Skeletal muscle satellite cell (primary cell): ENCODE results near the gene KLHL13.
"Not testable (repeated sequence)": the region's sequence is repeated elsewhere in the genome, so short reads cannot be mapped to it uniquely, and the experiment has no call there.

Experiments used
- H3K27me3 ChIP-seq: 2 replicates; pipeline ENCODE4 v1.7.0; 2013; ENCODE audit warnings: low read length; ENCODE audit not compliant: control insufficient read depth, insufficient read depth
- H3K36me3 ChIP-seq: 2 replicates; pipeline ENCODE4 v1.7.0; 2013; ENCODE audit warnings: mild to moderate bottlenecking, control low read depth, low read length; ENCODE audit not compliant: insufficient read depth
- H3K4me1 ChIP-seq: 2 replicates; pipeline ENCODE4 v1.7.0; 2013; ENCODE audit warnings: low read length; ENCODE audit not compliant: control insufficient read depth, insufficient read depth
- H3K4me2 ChIP-seq: 2 replicates; pipeline ENCODE4 v1.7.0; 2013; ENCODE audit warnings: mild to moderate bottlenecking, low read length
- H3K4me3 ChIP-seq: 2 replicates; pipeline ENCODE4 v1.7.0; 2013; ENCODE audit warnings: low read length
- H3K9ac ChIP-seq: 2 replicates; pipeline ENCODE4 v1.7.0; 2013; ENCODE audit warnings: mild to moderate bottlenecking, low read depth, low read length, moderate library complexity
- H3K9me3 ChIP-seq: replicated peaks from 2 replicates; pipeline ENCODE4 v1.7.0; 2013; ENCODE audit warnings: mild to moderate bottlenecking, control low read depth, low read length

Gene KLHL13

DNA sequence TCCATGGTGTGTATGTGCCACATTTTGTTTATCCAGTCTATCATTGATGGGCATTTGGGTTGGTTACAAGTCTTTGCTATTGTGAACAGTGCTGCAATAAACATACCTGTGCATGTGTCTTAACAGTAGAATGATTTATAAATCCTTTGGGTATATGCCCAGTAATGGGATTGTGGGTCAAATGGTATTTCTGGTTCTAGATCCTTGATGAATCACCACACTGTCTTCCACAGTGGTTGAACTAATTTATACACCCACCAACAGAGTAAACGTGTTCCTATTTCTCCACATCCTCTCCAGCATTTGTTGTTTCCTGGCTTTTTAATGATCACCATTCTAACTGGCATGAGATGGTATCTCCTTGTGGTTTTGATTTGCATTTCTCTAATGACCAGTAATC lies 177.3 kb downstream of the KLHL13 start:
- H3K9me3 ChIP-seq, H3K4me3 ChIP-seq, H3K4me2 ChIP-seq, H3K4me1 ChIP-seq, H3K9ac ChIP-seq, H3K36me3 ChIP-seq, H3K27me3 ChIP-seq: not testable (repeated sequence)

DNA sequence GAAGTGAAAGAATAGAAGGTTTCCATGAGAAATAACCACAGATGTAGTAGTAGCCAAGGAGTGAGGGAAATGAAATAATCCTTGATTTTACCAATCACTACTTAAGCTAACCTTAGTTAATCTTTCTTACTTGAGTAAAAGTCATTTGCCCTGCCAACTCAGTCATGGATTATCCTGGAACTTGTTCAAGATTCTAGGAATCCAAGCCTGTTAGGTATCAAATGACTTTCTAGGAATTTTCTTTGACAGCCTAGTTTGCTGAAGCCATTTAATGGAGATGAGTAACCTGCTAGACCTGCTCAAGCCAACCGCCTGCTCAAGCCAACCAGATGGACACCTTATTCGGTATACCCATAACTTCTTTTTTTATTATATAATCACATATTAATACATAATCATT lies 180.5 kb downstream of the KLHL13 start:
- Histone ChIP-seq H3K9ac (no peak overlapping the region), H3K4me1 (no peaks in the 10 kb centered on the region), H3K4me3 (no peak overlapping the region), H3K9me3 (no peaks in the 10 kb centered on the region), H3K4me2 (no peak overlapping the region), H3K27me3 (no peaks in the 10 kb centered on the region), H3K36me3 (no peaks in the 10 kb centered on the region)

DNA sequence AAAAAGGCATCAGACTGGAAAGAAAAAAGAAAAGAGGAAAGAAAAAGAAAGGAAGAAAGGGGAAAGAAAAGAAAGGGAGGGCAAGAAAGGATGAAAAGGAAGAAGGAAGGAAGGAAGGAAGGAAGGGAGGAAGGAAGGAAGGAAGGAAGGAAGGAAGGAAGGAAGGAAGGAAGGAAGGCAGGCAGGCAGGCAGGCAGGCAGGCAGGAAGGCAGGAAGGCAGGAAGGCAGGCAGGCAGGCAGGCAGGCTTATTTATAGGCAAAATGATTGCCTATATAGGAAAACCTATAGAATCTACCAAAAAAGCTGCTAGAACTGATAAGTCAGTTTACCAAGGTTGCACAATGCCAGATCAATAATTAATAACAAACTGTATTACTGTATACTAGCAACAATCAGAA lies 186.5 kb downstream of the KLHL13 start:
- not testable (repeated sequence) for H3K27me3 ChIP-seq, H3K4me2 ChIP-seq, H3K36me3 ChIP-seq, H3K4me3 ChIP-seq, H3K9ac ChIP-seq, H3K9me3 ChIP-seq, H3K4me1 ChIP-seq

- H3K36me3 ChIP-seq = no peaks in the 10 kb centered on the region
- H3K9me3 ChIP-seq = no peaks in the 10 kb centered on the region
- H3K4me2 ChIP-seq = no peak overlapping the region
- H3K9ac ChIP-seq = no peak overlapping the region
- no peaks in the 10 kb centered on the region for H3K4me1 ChIP-seq
- H3K27me3 ChIP-seq = no peaks in the 10 kb centered on the region
- H3K4me3 ChIP-seq = no peak overlapping the region
These were observed 196.9 kb downstream of the KLHL13 start for GRCh38 chrX:117919755-117920154.

DNA sequence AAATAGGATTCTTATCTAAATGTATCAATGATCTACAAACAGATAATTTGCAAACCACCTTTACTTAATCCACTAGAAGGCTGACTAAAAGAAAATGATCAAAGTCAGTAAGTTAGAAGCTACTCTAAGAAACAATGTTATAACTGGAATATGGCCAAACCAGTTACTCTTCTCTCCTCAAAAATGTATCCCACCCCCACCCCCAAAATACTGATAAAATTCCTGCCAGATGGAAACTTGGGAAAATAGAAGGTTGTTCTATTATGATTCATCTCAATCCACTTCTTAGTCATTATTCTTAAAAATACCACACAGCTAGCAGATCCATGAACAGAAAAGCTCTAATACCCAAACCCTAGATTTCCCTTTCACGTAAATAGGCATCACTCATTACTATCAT lies 206.4 kb downstream of the KLHL13 start:
- Histone ChIP-seq H3K36me3 (no peaks in the 10 kb centered on the region), H3K9ac (no peak overlapping the region), H3K9me3 (no peaks in the 10 kb centered on the region), H3K4me2 (no peak overlapping the region), H3K4me3 (no peak overlapping the region), H3K4me1 (no peaks in the 10 kb centered on the region), H3K27me3 (no peaks in the 10 kb centered on the region)

DNA sequence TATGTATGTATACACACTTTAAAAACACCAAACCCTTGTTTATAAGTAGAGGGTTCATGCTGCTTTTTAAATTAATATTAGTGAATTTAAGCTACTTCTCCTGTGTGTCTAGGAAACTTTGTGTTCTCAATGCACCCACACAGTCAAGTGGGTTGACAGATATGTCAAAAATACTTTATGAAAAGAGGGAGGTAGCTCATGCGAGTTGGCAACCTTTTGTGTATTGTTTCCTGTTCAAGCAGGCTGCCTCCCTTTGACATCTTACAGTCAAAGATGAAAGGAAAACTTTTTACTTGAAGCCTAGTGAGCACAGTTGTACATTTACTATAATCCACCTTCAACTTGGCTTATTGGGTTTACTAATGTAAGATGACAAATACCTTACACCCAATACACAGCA lies 218.4 kb downstream of the KLHL13 start:
- Histone ChIP-seq H3K36me3 (no peaks in the 10 kb centered on the region), H3K9ac (no peak overlapping the region), H3K4me1 (no peaks in the 10 kb centered on the region)

DNA sequence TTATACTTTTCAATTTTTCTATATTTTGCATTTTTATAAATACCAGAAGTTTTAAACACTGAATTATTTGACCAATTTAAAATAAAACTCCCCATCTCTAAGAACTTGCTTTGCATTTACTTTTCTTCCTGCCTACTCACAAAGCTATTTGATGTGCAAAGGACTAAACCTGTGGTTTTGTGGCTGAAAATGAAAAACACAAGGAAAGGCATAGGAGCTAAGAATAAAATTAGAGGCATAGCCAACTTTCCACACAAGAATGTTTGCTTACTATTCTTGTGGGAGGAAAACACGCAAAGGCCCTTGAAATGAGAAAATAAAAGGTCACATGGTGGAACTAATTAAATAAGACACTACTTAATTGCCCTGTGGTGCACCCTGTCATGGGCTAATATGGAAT lies 221.2 kb downstream of the KLHL13 start:
- no peak overlapping the region for H3K4me2 ChIP-seq
- H3K9me3 ChIP-seq = no peaks in the 10 kb centered on the region
- no peak overlapping the region for H3K4me3 ChIP-seq
- H3K27me3 ChIP-seq = no peaks in the 10 kb centered on the region
- H3K9ac ChIP-seq = no peak overlapping the region
- no peaks in the 10 kb centered on the region for H3K36me3 ChIP-seq
- no peaks in the 10 kb centered on the region for H3K4me1 ChIP-seq

More for the DNA sequence above, 218.4 kb downstream of the KLHL13 start:
- Histone ChIP-seq H3K9me3 (no peaks in the 10 kb centered on the region), H3K4me3 (no peak overlapping the region), H3K4me2 (no peak overlapping the region), H3K27me3 (no peaks in the 10 kb centered on the region)

DNA sequence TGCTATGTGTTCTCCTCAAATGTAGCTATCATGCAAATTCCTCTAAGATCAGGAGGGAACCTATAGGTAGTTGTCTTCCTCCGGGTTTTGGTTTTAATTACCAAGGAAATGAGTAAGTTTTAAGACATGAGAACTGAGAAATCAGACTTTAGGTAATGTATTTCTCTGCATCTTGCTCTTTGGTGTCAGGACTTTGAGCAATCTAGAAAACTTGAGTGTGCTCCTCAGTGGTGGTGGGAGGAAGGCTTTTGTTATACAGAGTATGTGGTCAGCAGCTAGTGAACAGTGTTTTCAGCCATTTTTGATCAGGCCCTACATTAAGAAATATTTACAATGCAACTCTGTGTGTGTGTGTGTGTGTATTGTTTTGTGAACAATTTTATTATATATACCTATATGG lies 224.1 kb downstream of the KLHL13 start:
- H3K4me3 ChIP-seq = no peak overlapping the region
- H3K36me3 ChIP-seq = no peaks in the 10 kb centered on the region
- no peaks in the 10 kb centered on the region for H3K4me1 ChIP-seq
- H3K4me2 ChIP-seq = no peak overlapping the region
- H3K9me3 ChIP-seq = no peaks in the 10 kb centered on the region
- no peak overlapping the region for H3K9ac ChIP-seq
- H3K27me3 ChIP-seq = no peaks in the 10 kb centered on the region

- no peak overlapping the region for H3K4me2 ChIP-seq
These were observed 244.8 kb downstream of the KLHL13 start for GRCh38 chrX:117871796-117872195.

GRCh38 chrX:117860517-117860916 lies 256.1 kb downstream of the KLHL13 start:
- Histone ChIP-seq H3K36me3 (no peaks in the 10 kb centered on the region), H3K9ac (no peak overlapping the region), H3K9me3 (no peaks in the 10 kb centered on the region), H3K4me3 (no peak overlapping the region), H3K27me3 (no peaks in the 10 kb centered on the region), H3K4me2 (no peak overlapping the region), H3K4me1 (no peaks in the 10 kb centered on the region)

More at GRCh38 chrX:117871796-117872195, 244.8 kb downstream of the KLHL13 start:
- H3K9me3 ChIP-seq = no peaks in the 10 kb centered on the region
- no peak overlapping the region for H3K4me3 ChIP-seq
- no peaks in the 10 kb centered on the region for H3K27me3 ChIP-seq
- no peak overlapping the region for H3K9ac ChIP-seq
- no peaks in the 10 kb centered on the region for H3K36me3 ChIP-seq
- no peaks in the 10 kb centered on the region for H3K4me1 ChIP-seq

DNA sequence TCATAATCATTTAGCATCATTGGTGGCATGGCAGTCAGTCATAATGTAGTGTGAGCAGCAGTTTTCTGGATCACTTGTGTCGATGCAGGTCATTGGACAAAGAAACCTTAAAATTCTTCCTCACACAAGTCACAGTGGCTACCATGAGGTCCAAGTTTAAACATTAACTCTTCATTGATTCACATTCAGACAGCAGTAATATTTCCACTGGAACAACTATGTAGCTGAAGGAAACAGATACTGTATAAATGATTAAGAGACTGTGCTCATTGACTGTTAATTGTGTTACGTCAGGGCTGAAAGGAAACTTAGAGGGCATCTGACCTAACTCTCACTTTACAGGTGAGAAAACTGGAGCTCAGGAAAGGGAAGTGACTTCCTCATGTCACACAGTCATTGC lies 261.8 kb downstream of the KLHL13 start:
- H3K4me1 ChIP-seq = no peaks in the 10 kb centered on the region
- H3K27me3 ChIP-seq = no peaks in the 10 kb centered on the region
- H3K4me3 ChIP-seq = no peak overlapping the region
- H3K36me3 ChIP-seq = no peaks in the 10 kb centered on the region
- H3K9ac ChIP-seq = no peak overlapping the region
- H3K9me3 ChIP-seq = no peaks in the 10 kb centered on the region
- H3K4me2 ChIP-seq = no peak overlapping the region

GRCh38 chrX:117851025-117851424 lies 265.6 kb downstream of the KLHL13 start:
- no peaks in the 10 kb centered on the region for H3K27me3 ChIP-seq
- no peak overlapping the region for H3K4me3 ChIP-seq
- no peak overlapping the region for H3K9ac ChIP-seq
- H3K4me2 ChIP-seq = no peak overlapping the region
- no peaks in the 10 kb centered on the region for H3K36me3 ChIP-seq
- no peaks in the 10 kb centered on the region for H3K9me3 ChIP-seq
- H3K4me1 ChIP-seq = no peaks in the 10 kb centered on the region
